Stimulated activated CD4-positive, alpha-beta T cell treated with anti-CD3 and anti-CD28 coated beads, TNF-alpha, amount 100 ng/mL, for 48 hours (primary cell): ENCODE results near the gene KCNIP4.
"Not testable (repeated sequence)": the region's sequence is repeated elsewhere in the genome, so short reads cannot be mapped to it uniquely, and the experiment has no call there.

Source experiments
- DNase-seq, 3 donors: peaks; one replicate each; pipeline ENCODE4 v3.0.0-alpha.2; 2020; ENCODE audit warnings: low read depth in 3 of 3

Gene KCNIP4

GRCh38 chr4:21366312-21366711 lies 582.3 kb downstream of the KCNIP4 start:
- no peak for DNase-seq

DNA sequence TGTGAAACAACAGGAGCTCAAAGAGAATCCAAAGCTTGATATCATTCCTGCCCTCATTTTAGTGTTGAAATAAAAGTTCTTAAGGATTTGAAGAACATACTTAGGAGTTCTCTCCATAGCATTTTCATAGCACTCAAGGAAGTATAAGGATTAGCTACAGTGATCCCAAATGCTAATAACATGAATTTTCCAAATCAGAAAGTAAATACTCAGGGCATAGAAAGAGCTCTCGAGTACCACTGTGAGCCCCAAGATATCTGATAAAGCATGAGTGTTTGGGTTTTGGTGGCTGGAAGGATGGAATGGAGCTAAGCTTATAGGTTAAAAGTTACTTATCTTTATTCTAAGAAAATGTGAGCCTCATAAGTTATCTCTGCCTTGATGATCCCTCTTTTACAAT lies 584.9 kb downstream of the KCNIP4 start:
- no peak for DNase-seq

GRCh38 chr4:21352354-21352753 lies 596.2 kb downstream of the KCNIP4 start:
- not testable (repeated sequence) for DNase-seq

DNA sequence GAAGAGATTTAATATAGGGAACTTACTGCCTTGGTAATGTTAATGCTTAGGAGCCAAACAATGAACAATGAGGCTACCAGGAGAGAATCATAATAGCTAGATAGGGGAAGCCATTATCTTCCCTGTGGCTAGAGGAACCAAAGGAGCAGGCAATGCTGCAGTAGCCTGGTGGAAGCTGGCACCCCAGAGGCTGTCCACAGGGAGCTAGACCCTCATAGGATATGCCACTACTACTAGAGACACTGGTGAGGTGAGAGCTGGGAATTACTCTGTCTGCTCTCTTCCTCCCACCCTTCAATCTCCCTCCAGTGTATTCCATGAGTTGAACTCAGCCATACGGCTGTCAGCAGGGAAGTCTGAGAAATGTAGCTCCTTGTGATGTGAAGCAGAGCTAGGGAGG lies 601.4 kb downstream of the KCNIP4 start:
- no peak for DNase-seq

DNA sequence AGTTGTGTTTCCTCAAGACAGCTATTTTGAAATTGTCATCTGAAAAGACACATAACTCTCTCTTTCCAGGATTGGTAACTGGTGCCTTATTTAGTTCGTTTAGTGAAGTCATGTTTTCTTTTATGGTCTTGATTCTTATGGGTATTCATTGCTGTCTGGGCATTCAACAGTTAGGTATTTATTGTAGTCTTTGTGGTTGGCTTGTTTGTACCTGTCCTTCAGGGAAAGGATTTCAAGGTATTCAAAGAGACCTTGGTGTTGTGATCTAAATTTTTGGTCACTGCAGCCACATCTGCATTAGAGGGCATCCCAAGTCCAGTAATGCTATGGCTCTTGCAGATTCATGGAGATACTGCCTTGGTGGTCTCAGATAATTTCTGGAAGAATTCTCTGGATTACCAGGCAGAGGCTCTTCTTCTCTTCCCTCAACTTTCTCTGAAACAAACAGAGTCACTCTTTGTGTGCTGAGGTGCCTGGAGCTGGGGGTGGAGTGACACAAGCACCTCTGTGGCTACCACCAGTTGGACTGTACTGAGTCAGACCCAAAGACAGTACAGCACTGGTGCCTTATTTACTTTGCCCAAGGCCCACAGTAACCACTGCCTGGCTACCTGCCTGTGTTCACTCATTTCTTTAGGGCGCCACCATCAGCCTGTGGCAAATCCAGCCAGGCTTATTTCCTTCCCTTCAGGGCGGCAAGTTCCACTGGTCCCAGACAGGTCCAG lies 620.4 kb downstream of the KCNIP4 start:
- DNase-seq = no peak

DNA sequence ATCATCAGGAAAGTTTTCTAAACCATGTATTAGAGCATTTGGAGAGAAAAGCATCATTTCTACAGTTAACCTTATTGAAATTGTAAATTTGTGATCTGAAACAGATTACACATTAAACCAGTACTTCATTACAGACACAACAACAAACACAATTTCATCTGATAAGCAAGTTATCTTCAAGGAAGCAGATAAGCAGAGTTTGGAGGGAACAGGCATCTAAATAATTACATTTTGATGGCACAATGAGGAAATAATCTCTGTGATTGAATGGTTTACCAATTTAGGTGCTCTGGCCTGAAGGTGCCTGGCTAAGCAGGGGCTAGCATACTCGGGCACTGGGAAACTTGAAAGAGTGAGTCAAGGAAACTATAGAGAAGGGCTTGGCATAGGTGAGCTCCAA lies 628.5 kb downstream of the KCNIP4 start:
- no peak for DNase-seq

GRCh38 chr4:21307709-21308108 lies 640.9 kb downstream of the KCNIP4 start:
- DNase-seq = no peak

DNA sequence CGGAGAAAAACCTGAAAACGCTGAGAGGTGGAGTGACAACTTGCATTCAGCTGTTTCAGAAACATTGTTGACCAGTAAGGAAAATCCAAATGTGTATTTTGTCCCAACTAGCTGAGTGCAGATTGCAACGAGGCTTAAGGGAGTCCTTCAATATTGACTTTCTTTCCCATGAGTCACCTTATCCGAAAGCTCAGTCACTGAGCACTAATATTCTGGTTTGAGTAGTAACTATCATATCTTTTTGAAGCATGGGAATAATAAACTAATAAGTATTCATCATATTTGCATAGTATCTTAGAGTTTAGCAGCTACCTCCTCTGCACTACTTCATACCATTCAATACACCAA lies 644.1 kb downstream of the KCNIP4 start:
- no peak for DNase-seq

- no peak for DNase-seq
Measured at GRCh38 chr4:21290562-21290961, 658.0 kb downstream of the KCNIP4 start.

GRCh38 chr4:21276046-21276445 lies 672.5 kb downstream of the KCNIP4 start:
- no peak for DNase-seq

DNA sequence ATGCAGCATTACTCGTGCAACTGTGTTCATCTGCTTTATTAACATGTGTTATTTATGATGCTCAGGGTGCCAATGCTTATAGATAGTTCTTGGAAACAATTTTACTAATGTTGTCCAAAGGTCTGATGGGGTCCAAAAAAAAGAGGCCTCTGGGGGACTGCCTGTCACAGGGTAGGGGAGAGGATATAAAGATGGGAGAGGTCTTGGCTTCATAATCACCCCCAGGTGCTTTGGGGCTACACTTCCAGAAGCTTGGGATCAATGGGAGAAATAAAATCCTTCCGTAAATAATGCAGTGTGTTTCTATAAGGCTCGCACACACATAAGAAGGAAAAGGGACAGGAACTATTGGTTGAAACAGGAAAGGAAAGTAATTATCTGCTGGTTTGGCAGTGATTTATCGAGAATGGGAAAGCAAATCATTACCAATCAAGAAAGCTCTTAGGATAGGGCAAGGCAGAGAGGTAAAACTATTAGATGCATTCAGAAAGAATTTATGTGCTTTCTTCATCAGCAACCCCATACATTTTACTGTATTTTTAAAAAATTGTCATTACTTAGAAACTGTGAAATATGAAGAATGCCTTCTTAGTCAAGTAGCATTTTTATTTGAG lies 677.0 kb downstream of the KCNIP4 start:
- DNase-seq = no peak

GRCh38 chr4:21248331-21248730 lies 700.2 kb downstream of the KCNIP4 start:
- no peak for DNase-seq

DNA sequence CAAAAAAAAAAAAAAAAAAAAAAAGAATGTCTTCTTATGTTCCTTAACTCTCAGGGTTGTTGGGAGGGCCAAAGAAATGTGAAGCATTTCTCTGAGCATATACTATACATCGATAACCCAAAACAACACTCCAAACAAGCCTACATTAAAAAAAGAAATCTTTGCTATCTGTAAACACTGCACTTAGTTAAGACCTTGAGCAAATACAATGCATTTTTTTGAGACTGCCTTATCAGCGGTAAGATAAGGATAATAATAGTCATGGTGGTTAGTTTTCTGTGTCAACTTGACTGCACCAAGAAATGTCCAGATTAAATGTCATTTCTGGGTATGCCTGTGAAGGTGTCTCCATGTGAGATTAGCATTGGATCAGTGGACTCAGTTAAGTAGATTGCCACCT lies 706.4 kb downstream of the KCNIP4 start:
- DNase-seq = no peak

DNA sequence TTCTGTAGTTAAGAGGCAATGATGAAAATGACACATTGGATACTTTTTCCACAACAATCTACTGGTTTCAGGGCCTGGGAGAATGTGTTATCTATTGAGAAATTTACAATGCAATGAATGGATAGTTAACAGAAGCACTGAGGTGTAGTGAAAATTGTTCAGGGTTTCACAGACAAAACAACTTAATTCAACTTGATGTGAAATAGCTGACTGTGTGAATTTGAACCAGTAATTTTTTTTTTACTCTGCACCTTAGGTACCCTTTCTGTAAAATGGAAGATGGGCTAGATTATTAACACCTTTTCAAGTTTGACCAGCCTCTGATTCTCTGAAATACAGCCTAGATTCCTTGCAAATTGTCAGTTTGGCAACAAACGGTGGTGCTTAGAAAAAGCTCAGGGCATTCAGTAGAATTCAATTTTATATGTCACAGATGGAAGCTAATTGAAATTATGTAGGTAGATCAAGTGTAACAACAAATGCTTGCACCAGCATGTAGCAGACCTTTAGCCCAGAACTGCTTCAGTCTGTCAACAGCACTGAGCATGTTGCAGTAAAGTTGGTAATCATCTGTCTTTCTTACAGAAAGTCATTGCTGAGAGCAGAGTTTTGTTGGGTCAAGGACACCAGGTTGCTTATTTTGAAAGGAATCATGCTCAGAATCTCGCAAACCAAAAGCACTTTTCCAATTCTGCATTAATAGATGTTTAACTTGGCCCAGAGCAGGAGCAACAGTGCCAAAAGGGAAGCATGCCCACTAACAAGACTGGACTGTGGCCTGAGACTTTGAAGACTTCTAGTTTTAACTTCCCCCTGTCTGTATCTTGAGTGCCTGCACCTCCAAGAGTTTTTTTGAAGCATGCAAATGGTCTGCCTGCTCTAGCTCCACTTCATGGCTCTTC lies 721.7 kb downstream of the KCNIP4 start:
- no peak for DNase-seq

- no peak for DNase-seq
Measured at GRCh38 chr4:21211846-21212245, 736.7 kb downstream of the KCNIP4 start.

- DNase-seq = no peak
Measured at GRCh38 chr4:21209860-21210259, 738.7 kb downstream of the KCNIP4 start.

GRCh38 chr4:21205821-21206531 lies 742.6 kb downstream of the KCNIP4 start:
- no peak for DNase-seq

- DNase-seq = no peak
Measured at GRCh38 chr4:21203416-21203815, 745.2 kb downstream of the KCNIP4 start.

- no peak for DNase-seq
Measured at GRCh38 chr4:21202959-21203358, 745.6 kb downstream of the KCNIP4 start.

DNA sequence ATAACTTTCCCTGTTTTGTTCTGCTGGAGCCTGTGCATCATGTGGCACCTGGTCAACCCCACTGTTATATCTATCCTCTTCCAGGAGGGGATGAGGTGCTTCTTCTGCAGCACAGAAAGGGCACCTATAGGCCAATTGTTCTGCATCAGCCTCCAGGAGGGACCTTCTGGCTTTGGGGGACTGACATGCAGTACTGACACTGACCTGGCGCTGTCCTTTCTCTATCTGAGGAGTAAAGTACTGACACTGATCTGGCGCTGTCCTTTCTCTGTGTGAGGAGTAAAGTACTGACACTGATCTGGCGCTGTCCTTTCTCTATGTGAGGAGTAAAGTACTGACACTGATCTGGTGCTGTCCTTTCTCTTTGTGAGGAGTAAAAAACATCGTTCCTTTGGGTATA lies 749.9 kb downstream of the KCNIP4 start:
- DNase-seq = no peak

DNA sequence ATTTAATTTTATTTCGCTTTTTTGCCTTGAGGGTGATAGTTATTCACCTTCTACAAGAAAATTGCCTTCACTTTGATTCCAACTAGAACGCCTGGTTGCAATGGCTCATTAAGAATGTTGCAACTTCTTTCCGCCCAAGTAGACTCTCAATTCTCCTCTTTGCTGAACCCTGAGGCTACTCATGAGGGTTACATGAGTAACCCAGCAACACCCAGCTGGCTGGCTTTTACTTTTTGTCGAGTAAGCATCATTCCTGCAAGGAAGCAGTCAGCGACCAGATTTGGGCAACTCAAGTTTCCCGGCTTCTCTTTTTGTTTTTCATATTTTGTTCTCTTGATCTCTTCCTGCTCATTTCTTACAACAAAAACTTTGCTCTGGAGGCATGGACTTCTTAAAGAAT lies 752.9 kb downstream of the KCNIP4 start:
- DNase-seq = no peak

DNA sequence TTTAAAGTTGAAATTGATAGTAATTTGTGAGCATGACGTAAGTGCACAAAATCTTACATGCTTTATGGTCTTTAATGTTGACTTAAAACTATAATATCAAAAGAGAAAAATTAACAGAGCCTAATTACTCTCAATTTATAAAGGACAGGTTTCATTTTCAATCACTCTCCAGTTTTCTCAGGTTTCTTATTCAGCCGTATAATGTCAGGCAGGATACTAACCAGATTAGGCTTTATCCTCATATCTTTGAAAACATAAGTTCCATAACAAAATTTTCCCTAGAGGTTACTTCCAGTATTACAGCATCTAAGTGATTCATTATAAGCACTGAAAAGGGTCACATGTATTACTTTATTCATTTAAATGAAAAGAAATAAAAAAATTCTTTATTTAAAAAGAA lies 756.2 kb downstream of the KCNIP4 start:
- no peak for DNase-seq
